Tibial nerve (tissue), 4 donors: ENCODE results near the gene ELMO1.

ENCODE experiments used
- EP300 ChIP-seq, 2 donors: sonication (generic); formaldehyde crosslinking; IDR thresholded peaks; one replicate each; pipeline ENCODE4 v1.6.1; 2017; ENCODE audit warnings: antibody characterized with exemption in 2 of 2, mild to moderate bottlenecking in 1 of 2
- TF ChIP-seq, protein P1 (sequence below), 5 experiments: fragments of 200-600 bp in 3 of 5; fragments of 450-650 bp in 2 of 5; sonication (generic) in 3 of 5; IDR thresholded peaks; one replicate each; pipeline ENCODE4 v1.5.1; 2016 to 2019; ENCODE audit warnings: antibody characterized with exemption in 5 of 5, mild to moderate bottlenecking in 3 of 5, moderate library complexity in 2 of 5

DNA sequence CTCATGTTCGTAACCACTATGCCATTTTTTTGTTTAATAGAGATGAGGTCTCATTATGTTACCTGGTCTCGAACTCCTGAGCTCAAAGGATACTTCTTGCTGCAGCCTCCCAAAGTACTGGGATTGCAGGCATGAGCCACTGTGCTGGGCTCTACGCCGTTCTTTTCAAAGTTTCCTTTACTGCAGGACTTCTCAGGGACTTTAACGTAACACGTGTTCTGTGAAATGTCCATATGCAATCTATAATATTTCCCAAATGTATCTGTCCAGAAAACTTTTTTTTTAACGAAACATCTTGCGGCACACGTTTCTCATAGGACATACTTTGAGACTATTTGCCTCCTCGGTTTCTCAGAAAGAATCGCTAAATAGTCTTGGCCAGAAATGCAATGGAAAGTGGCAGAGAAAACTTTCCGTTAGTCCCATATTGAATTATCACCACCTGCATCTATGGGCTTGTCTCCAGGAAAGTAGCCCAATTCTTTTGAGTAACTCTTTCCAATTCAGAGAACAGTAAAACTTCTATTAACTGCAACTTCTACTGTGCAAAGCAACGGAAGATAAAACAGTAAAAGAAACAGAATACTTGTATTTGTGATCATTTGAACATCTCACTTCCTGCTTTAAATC lies 96.3 kb downstream of the ELMO1 start:
- TF ChIP-seq EP300 (IDR thresholded peaks at IDR 0.05), result no peak
- TF ChIP-seq, protein P1, sequence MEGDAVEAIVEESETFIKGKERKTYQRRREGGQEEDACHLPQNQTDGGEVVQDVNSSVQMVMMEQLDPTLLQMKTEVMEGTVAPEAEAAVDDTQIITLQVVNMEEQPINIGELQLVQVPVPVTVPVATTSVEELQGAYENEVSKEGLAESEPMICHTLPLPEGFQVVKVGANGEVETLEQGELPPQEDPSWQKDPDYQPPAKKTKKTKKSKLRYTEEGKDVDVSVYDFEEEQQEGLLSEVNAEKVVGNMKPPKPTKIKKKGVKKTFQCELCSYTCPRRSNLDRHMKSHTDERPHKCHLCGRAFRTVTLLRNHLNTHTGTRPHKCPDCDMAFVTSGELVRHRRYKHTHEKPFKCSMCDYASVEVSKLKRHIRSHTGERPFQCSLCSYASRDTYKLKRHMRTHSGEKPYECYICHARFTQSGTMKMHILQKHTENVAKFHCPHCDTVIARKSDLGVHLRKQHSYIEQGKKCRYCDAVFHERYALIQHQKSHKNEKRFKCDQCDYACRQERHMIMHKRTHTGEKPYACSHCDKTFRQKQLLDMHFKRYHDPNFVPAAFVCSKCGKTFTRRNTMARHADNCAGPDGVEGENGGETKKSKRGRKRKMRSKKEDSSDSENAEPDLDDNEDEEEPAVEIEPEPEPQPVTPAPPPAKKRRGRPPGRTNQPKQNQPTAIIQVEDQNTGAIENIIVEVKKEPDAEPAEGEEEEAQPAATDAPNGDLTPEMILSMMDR (IDR thresholded peaks at IDR 0.05), result no peak
